IPS-18c (cell line): Measurements from ENCODE around the gene MRPS22.
"Not testable (repeated sequence)": the region's sequence is repeated elsewhere in the genome, so short reads cannot be mapped to it uniquely, and the experiment has no call there.

Experiments used
- H3K4me3 ChIP-seq: 2 replicates; pipeline ENCODE4 v1.7.0; 2013; ENCODE audit warnings: low read depth, mild to moderate bottlenecking, low read length, moderate library complexity; ENCODE audit not compliant: insufficient read depth
- H3K9me3 ChIP-seq: one replicate; pipeline ENCODE4 v1.6.1; 2013; ENCODE audit warnings: mild to moderate bottlenecking, low read length, moderate library complexity; ENCODE audit not compliant: control insufficient read depth, insufficient read depth

MRPS22 gene

GRCh38 chr3:139358841-139359562, 15.2 kb downstream of the MRPS22 start:
- no peaks in the 10 kb centered on the region for H3K9me3 ChIP-seq

GRCh38 chr3:139361276-139361675, 17.5 kb downstream of the MRPS22 start:
- Histone ChIP-seq H3K4me3 (no peak overlapping the region), H3K9me3 (no peaks in the 10 kb centered on the region)

More at GRCh38 chr3:139358841-139359562, 15.2 kb downstream of the MRPS22 start:
- H3K4me3 ChIP-seq, result no peak overlapping the region

GRCh38 chr3:139364549-139364948, 20.7 kb downstream of the MRPS22 start:
- no peak overlapping the region for H3K4me3 ChIP-seq
- no peaks in the 10 kb centered on the region for H3K9me3 ChIP-seq

- H3K9me3 ChIP-seq, result no peaks in the 10 kb centered on the region
Observed at GRCh38 chr3:139374099-139374498, 30.3 kb downstream of the MRPS22 start.

GRCh38 chr3:139377378-139377777, 33.6 kb downstream of the MRPS22 start:
- Histone ChIP-seq H3K4me3 (no peak overlapping the region), H3K9me3 (no peaks in the 10 kb centered on the region)

More at GRCh38 chr3:139374099-139374498, 30.3 kb downstream of the MRPS22 start:
- H3K4me3 ChIP-seq, result no peak overlapping the region

- Histone ChIP-seq H3K9me3 (no peaks in the 10 kb centered on the region), H3K4me3 (no peak overlapping the region)
Observed at GRCh38 chr3:139378587-139379241, 34.9 kb downstream of the MRPS22 start.

GRCh38 chr3:139380575-139380974, 36.8 kb downstream of the MRPS22 start:
- H3K4me3 ChIP-seq, result no peak overlapping the region
- no peaks in the 10 kb centered on the region for H3K9me3 ChIP-seq

GRCh38 chr3:139382291-139382690, 38.5 kb downstream of the MRPS22 start:
- not testable (repeated sequence) for H3K4me3 ChIP-seq, H3K9me3 ChIP-seq

- Histone ChIP-seq H3K9me3 (no peaks in the 10 kb centered on the region), H3K4me3 (no peak overlapping the region; the same call in 1 of the 2 replicates)
Observed at GRCh38 chr3:139388077-139388476, 44.3 kb downstream of the MRPS22 start.

- H3K4me3 ChIP-seq, result peak overlapping the region; percentile 93
- H3K9me3 ChIP-seq, result no peaks in the 10 kb centered on the region
Observed at GRCh38 chr3:139388821-139389551, 45.2 kb downstream of the MRPS22 start.

- Histone ChIP-seq H3K9me3 (no peaks in the 10 kb centered on the region), H3K4me3 (peak within 1 kb of the TSS; percentile 93)
Observed at GRCh38 chr3:139389552-139390368, 45.9 kb downstream of the MRPS22 start, which contains the start of gene COPB2. Gene COPB2 (minus strand): TSS chr3:139389647. CDS start chr3:139389550, 97 bp downstream.

- no peak overlapping the region for H3K4me3 ChIP-seq
- no peaks in the 10 kb centered on the region for H3K9me3 ChIP-seq
Observed at GRCh38 chr3:139394116-139394515, 50.3 kb downstream of the MRPS22 start.

GRCh38 chr3:139396707-139397106, 52.9 kb downstream of the MRPS22 start:
- Histone ChIP-seq H3K9me3 (no peaks in the 10 kb centered on the region), H3K4me3 (no peak overlapping the region)

- not testable (repeated sequence) for H3K4me3 ChIP-seq, H3K9me3 ChIP-seq
Observed at GRCh38 chr3:139401155-139401554, 57.3 kb downstream of the MRPS22 start.
